Measurements from ENCODE around the gene SH2D3C. TPM values are rescaled to one million over a fixed set of nuclear protein-coding genes. Genes with fewer than 3 reads are reported as not detected.
A peak's percentile ranks its signal among the peaks of the same experiment; 100 is the strongest.

Gene SH2D3C
- total RNA-seq, 1 experiment from 2014 or later, result 0.79 TPM

GRCh38 chr9:127722055-127722745 lies 56.3 kb downstream of the SH2D3C start:
- BruUV-seq (replicated peaks), result no TSS peak
- ChIA-PET POLR2A (ENCODE audit: unreplicated experiment) (interaction anchor here (0.6 to 0.7 kb wide), 2 partner anchors 336 to 517 kb away, joined by 3 to 5 read pairs; no protein-coding TSS in a partner anchor), CTCF (interaction anchor here (0.5 kb wide), 1 partner anchor 201 kb away, joined by 4 read pairs; no protein-coding TSS in a partner anchor)
- Histone ChIP-seq H3K9me3 (ENCODE audit: insufficient read depth, low read depth) (no peaks in the 10 kb centered on the region), H3K9me2 (ENCODE audit: insufficient read depth) (no peaks in the 10 kb centered on the region), H3K36me3 (ENCODE audit: low read depth) (no peaks in the 10 kb centered on the region), H3K4me1 (replicated peaks; ENCODE audit: insufficient read depth) (peaks cover 16% of the 10 kb centered on the region), H3K79me2 (ENCODE audit: low read depth) (no peaks in the 10 kb centered on the region), H3K27ac (peak overlapping the region; percentile 61), H3K4me2 (peak overlapping the region; percentile 34), H4K20me1 (ENCODE audit: insufficient read depth) (no peaks in the 10 kb centered on the region), H3K27me3 (ENCODE audit: insufficient read depth, low read depth) (no peaks in the 10 kb centered on the region), H3F3A (ENCODE audit: insufficient read depth, low read depth) (peaks cover 27% of the 10 kb centered on the region), H3K4me3 (no peak overlapping the region), H2AFZ (no peak overlapping the region)
- intact Hi-C loops (cut with micrococcal nuclease; ENCODE audit: unreplicated experiment), result loop anchor here (5.0 to 10.0 kb wide), 2 partner anchors 110 to 497 kb away; partner anchors contain the start of gene STXBP1
- TF ChIP-seq EZH2 (IDR thresholded peaks at IDR 0.05; ENCODE audit: low read depth), result no peak
- no peak for TF ChIP-seq CTCF (conservative IDR thresholded peaks at IDR 0.05)
- DNase-seq, result no peak

- no peaks in the 10 kb centered on the region for H3K79me2 ChIP-seq (ENCODE audit: low read depth)
- ChIA-PET POLR2A (ENCODE audit: unreplicated experiment) (interaction anchor here (0.6 kb wide), 2 partner anchors 276 to 807 kb away, joined by 6 to 7 read pairs; partner anchors contain the start of gene RALGPS1), CTCF (interaction anchor here (0.6 to 0.7 kb wide), 2 partner anchors 118 to 410 kb away, joined by 5 to 9 read pairs; no protein-coding TSS in a partner anchor)
- H3K9me3 ChIP-seq (ENCODE audit: insufficient read depth, low read depth), result no peaks in the 10 kb centered on the region
- peak; percentile 33; the same call in 1 of the 2 replicates for TF ChIP-seq CTCF (conservative IDR thresholded peaks at IDR 0.05)
- TF ChIP-seq EZH2 (IDR thresholded peaks at IDR 0.05; ENCODE audit: low read depth), result no peak
- peak overlapping the region; percentile 61 for H3K27ac ChIP-seq
- H3K9me2 ChIP-seq (ENCODE audit: insufficient read depth), result no peaks in the 10 kb centered on the region
- no TSS peak for BruUV-seq (replicated peaks)
- H2AFZ ChIP-seq, result no peak overlapping the region
- no peak overlapping the region for H3K4me3 ChIP-seq
- H3K27me3 ChIP-seq (ENCODE audit: insufficient read depth, low read depth), result no peaks in the 10 kb centered on the region
- H3K4me1 ChIP-seq (replicated peaks; ENCODE audit: insufficient read depth), result peaks cover 16% of the 10 kb centered on the region
- peak overlapping the region; percentile 49 for H3K4me2 ChIP-seq
- no peaks in the 10 kb centered on the region for H3K36me3 ChIP-seq (ENCODE audit: low read depth)
- H4K20me1 ChIP-seq (ENCODE audit: insufficient read depth), result no peaks in the 10 kb centered on the region
- H3F3A ChIP-seq (ENCODE audit: insufficient read depth, low read depth), result peaks cover 27% of the 10 kb centered on the region
- DNase-seq, result peak; percentile 90 to 95
- intact Hi-C loops (cut with micrococcal nuclease; ENCODE audit: unreplicated experiment), result loop anchor here (5.0 to 10.0 kb wide), 2 partner anchors 109 to 497 kb away; partner anchors contain the start of gene STXBP1
Measured at GRCh38 chr9:127721391-127721821, 57.1 kb downstream of the SH2D3C start.

- Histone ChIP-seq H3F3A (ENCODE audit: insufficient read depth, low read depth) (peaks cover 27% of the 10 kb centered on the region), H3K9me3 (ENCODE audit: insufficient read depth, low read depth) (no peaks in the 10 kb centered on the region), H3K36me3 (ENCODE audit: low read depth) (no peaks in the 10 kb centered on the region), H3K4me3 (no peak overlapping the region), H3K27ac (peak overlapping the region; percentile 37; the same call in 1 of the 2 replicates), H3K27me3 (ENCODE audit: insufficient read depth, low read depth) (no peaks in the 10 kb centered on the region), H3K79me2 (ENCODE audit: low read depth) (no peaks in the 10 kb centered on the region), H3K4me2 (peak overlapping the region; percentile 49), H3K9me2 (ENCODE audit: insufficient read depth) (no peaks in the 10 kb centered on the region), H2AFZ (no peak overlapping the region), H3K4me1 (replicated peaks; ENCODE audit: insufficient read depth) (peaks cover 16% of the 10 kb centered on the region), H4K20me1 (ENCODE audit: insufficient read depth) (no peaks in the 10 kb centered on the region)
- no peak for DNase-seq
- intact Hi-C loops (cut with micrococcal nuclease; ENCODE audit: unreplicated experiment), result loop anchor here (5.0 to 10.0 kb wide), 2 partner anchors 109 to 496 kb away; partner anchors contain the start of gene STXBP1
- ChIA-PET POLR2A (ENCODE audit: unreplicated experiment) (interaction anchor here (0.6 kb wide), 1 partner anchor 276 kb away, joined by 7 read pairs; no protein-coding TSS in a partner anchor), CTCF (interaction anchor here (0.6 to 0.7 kb wide), 2 partner anchors 117 to 409 kb away, joined by 5 to 9 read pairs; no protein-coding TSS in a partner anchor)
- TF ChIP-seq EZH2 (IDR thresholded peaks at IDR 0.05; ENCODE audit: low read depth) (no peak), CTCF (conservative IDR thresholded peaks at IDR 0.05) (no peak)
- no TSS peak for BruUV-seq (replicated peaks)
Measured at GRCh38 chr9:127720865-127721227, 57.6 kb downstream of the SH2D3C start.
